ENCODE measurements around the gene IER3IP1.

Gene IER3IP1

GRCh38 chr18:47179520-47179919 is 3.4 kb upstream of the IER3IP1 start:
- no peak for DNase-seq (ENCODE audit: low spot score)
- in situ Hi-C loops (cut with MboI; ENCODE audit: low sequenced_read_pairs, unreplicated experiment), result no loop called here
- TF ChIP-seq CTCF (IDR thresholded peaks at IDR 0.05; ENCODE audit: borderline replicate concordance, control extremely low read depth, extremely low read depth, insufficient read depth, missing control alignments), result no peak

GRCh38 chr18:47175283-47175897 is 774 bp downstream of the IER3IP1 start:
- no peak for TF ChIP-seq CTCF (IDR thresholded peaks at IDR 0.05; ENCODE audit: borderline replicate concordance, control extremely low read depth, extremely low read depth, insufficient read depth, missing control alignments)
- in situ Hi-C loops (cut with MboI; ENCODE audit: low sequenced_read_pairs, unreplicated experiment), result no loop called here
- DNase-seq (ENCODE audit: low spot score), result no peak

GRCh38 chr18:47174545-47175116 is 1.5 kb downstream of the IER3IP1 start:
- no peak for DNase-seq (ENCODE audit: low spot score)
- in situ Hi-C loops (cut with MboI; ENCODE audit: low sequenced_read_pairs, unreplicated experiment), result no loop called here
- no peak for TF ChIP-seq CTCF (IDR thresholded peaks at IDR 0.05; ENCODE audit: borderline replicate concordance, control extremely low read depth, extremely low read depth, insufficient read depth, missing control alignments)

- TF ChIP-seq CTCF (IDR thresholded peaks at IDR 0.05; ENCODE audit: borderline replicate concordance, control extremely low read depth, extremely low read depth, insufficient read depth, missing control alignments), result no peak
- no peak for DNase-seq (ENCODE audit: low spot score)
- in situ Hi-C loops (cut with MboI; ENCODE audit: low sequenced_read_pairs, unreplicated experiment), result no loop called here
Measured at GRCh38 chr18:47172476-47172875, 3.7 kb downstream of the IER3IP1 start.

- in situ Hi-C loops (cut with MboI; ENCODE audit: low sequenced_read_pairs, unreplicated experiment), result no loop called here
- no peak for DNase-seq (ENCODE audit: low spot score)
- no peak for TF ChIP-seq CTCF (IDR thresholded peaks at IDR 0.05; ENCODE audit: borderline replicate concordance, control extremely low read depth, extremely low read depth, insufficient read depth, missing control alignments)
Measured at GRCh38 chr18:47168913-47169312, 7.3 kb downstream of the IER3IP1 start.

- no peak for DNase-seq (ENCODE audit: low spot score)
- in situ Hi-C loops (cut with MboI; ENCODE audit: low sequenced_read_pairs, unreplicated experiment), result no loop called here
- no peak for TF ChIP-seq CTCF (IDR thresholded peaks at IDR 0.05; ENCODE audit: borderline replicate concordance, control extremely low read depth, extremely low read depth, insufficient read depth, missing control alignments)
Measured at GRCh38 chr18:47168509-47168908, 7.7 kb downstream of the IER3IP1 start.
